Spleen (tissue), 7 donors: ENCODE results near the gene SERPINB2.

Experiments used
- POLR2AphosphoS5 ChIP-seq, 3 donors: sonication (generic); formaldehyde crosslinking; IDR thresholded peaks; one replicate each; pipeline ENCODE4 v1.5.1; 2017; ENCODE audit warnings: antibody characterized with exemption in 3 of 3
- TF ChIP-seq, protein P1 (sequence below), 11 experiments: fragments of 200-600 bp in 7 of 11; fragments of 450-650 bp in 4 of 11; sonication (generic) in 4 of 11; IDR thresholded peaks in 8 of 11; conservative IDR thresholded peaks in 3 of 11; 1 replicate in 7 of 11; 2 replicates in 4 of 11; pipeline versions ENCODE4 v1.4.0 to v1.8.0; 2016 to 2021; ENCODE audit warnings: antibody characterized with exemption in 11 of 11, inconsistent platforms in 4 of 11, mild to moderate bottlenecking in 1 of 11
- donor health status: DM: no; HTN: no; CAD: no; lungs with moderate emphysema.
- donor health status: DM: no; HTN: no; CAD: no.
- donor health status: DM: no; HTN: no; CAD: no.

DNA sequence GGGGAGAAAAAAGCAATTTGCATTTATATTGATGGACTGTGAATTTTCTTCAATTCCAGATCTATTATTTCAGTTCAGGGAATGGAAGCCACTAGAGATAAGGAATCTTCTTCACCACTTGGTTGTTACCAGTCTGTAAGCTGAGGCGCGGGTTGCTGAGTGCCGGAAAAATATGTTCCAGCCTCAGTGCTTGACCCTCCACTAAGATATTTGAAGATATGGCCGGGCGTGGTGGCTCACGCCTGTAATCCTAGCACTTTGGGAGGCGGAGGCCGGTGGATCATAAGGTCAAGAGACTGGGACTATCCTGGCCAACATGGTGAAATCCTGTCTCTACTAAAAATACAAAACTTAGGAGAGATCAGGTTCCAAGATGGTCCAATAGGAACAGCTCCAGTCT, 52.5 kb downstream of the SERPINB2 start:
- TF ChIP-seq, protein P1, sequence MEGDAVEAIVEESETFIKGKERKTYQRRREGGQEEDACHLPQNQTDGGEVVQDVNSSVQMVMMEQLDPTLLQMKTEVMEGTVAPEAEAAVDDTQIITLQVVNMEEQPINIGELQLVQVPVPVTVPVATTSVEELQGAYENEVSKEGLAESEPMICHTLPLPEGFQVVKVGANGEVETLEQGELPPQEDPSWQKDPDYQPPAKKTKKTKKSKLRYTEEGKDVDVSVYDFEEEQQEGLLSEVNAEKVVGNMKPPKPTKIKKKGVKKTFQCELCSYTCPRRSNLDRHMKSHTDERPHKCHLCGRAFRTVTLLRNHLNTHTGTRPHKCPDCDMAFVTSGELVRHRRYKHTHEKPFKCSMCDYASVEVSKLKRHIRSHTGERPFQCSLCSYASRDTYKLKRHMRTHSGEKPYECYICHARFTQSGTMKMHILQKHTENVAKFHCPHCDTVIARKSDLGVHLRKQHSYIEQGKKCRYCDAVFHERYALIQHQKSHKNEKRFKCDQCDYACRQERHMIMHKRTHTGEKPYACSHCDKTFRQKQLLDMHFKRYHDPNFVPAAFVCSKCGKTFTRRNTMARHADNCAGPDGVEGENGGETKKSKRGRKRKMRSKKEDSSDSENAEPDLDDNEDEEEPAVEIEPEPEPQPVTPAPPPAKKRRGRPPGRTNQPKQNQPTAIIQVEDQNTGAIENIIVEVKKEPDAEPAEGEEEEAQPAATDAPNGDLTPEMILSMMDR (IDR thresholded peaks at IDR 0.05 in 8 of 11, conservative IDR thresholded peaks at IDR 0.05 in 3 of 11): no peak
- TF ChIP-seq POLR2AphosphoS5 (IDR thresholded peaks at IDR 0.05): no peak
